GM10847 (cell line): ENCODE data around the gene KRT80.

Experiments used
- POLR2A ChIP-seq: IDR thresholded peaks from 2 replicates; pipeline ENCODE4 v1.6.1; 2011; ENCODE audit not compliant: insufficient read length; ENCODE audit errors: extremely low read depth

KRT80 gene

DNA sequence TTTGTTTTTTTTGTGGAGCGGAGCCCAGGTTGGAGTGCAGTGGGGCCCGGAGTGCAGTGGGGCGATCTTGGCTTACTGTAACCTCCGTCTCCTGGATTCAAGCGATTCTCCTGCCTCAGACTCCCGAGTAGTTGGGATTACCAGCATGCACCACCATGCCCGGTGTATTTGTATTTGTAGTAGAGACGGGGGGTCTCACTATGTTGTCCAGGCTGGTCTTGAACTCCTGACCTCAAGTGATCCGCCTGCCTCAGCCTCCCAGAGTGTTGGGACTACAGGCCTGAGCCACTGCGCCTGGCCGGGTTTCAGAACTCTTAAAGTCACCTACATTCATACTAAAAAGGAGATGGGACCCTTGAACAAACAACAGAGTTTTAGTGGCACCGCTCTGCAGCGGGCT is 52.7 kb downstream of the KRT80 start:
- no peak for TF ChIP-seq POLR2A

DNA sequence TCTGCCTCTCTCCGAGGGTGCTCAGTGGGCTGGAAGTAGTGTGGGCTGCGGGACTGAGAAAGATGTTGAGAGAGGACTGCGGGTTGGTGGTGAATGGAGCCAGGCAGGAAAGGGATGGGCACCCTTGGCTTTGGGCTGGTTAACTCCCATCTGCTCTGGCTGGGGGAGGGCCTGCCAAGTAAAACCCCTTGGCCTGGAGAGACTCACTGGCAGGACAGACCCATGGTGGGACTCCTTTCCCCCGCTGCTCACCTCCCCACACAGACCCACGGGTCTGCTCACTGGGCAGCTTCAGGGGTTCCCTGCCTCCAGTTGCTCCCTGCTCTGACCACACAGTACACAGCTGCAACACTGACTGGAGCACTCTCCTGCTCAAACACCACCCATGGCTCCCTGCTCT is 54.1 kb downstream of the KRT80 start:
- no peak for TF ChIP-seq POLR2A

DNA sequence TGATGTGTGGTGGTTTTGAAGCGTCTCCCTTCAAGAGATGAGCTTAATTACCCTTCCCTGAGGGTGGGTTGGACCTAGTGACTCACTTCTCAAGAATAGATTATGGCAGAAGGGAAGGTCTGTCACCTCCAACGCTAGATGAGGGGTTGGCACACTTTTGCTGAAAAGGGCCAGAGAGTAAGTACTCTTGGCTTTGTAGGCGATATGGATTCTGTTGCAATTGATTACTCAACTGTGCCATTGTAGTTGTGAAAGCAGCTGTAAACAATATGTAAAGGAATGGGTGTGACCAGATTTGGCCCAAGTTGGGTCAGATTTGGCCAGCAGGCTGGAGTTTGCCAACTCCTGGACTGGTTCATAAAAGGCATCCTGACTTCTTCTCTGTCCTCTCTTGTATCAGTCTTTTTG is 59.1 kb downstream of the KRT80 start:
- no peak for TF ChIP-seq POLR2A

DNA sequence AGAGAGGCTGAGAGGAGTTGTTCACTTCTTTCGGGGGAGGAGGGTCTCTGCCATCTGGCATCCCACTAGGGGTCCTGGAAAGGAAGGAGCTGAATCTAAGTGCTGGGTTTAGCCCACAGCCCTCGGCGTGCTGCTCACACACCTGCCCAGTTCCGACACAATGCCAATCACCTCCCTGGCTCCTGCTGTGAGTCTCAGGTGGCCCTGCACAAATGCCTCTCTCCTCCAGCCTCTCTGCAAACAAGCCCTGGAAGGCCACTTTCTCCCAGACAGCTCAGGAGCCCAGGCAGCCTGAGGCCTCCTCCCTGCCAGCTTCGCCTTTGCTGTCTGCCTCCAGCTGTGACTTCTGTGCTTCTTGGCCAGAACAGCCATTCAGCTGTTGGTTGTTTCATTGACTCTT is 61.1 kb downstream of the KRT80 start:
- TF ChIP-seq POLR2A, result no peak

DNA sequence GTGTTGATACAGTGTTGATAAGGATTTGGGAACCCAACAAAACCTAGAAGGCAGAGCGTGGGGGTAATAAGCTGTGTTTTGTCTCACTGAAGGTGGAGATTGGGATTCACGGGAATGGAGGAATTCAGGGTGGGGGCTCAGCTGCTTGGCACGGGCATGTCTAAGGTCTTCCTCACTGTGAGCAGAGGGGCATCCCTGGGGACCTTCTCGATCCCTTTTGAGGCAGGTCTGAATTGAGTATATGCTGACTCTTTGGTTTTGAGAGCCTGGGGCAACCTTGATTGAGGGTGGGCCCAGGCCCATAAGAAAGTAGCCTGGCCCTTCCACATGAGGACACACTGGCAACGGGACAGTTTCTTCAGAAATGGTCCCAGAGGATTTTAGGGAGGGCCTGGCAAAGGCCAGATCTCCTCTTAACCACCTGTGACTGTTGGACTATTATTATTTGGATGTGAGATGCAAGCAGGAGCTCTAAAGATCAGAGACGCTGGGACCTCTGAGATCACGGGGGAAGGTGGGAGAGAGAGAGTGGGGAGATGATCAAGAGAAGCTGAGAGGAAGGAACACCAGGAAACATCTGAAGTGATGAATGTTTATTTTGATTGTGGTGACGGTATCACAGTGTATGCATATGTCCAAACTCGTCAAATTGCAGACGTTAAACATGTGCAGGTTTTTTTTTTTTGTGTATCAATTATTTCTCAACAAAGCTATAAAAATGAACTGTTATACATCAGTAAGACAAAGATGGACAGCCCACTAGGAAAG is 63.9 kb downstream of the KRT80 start:
- no peak for TF ChIP-seq POLR2A

DNA sequence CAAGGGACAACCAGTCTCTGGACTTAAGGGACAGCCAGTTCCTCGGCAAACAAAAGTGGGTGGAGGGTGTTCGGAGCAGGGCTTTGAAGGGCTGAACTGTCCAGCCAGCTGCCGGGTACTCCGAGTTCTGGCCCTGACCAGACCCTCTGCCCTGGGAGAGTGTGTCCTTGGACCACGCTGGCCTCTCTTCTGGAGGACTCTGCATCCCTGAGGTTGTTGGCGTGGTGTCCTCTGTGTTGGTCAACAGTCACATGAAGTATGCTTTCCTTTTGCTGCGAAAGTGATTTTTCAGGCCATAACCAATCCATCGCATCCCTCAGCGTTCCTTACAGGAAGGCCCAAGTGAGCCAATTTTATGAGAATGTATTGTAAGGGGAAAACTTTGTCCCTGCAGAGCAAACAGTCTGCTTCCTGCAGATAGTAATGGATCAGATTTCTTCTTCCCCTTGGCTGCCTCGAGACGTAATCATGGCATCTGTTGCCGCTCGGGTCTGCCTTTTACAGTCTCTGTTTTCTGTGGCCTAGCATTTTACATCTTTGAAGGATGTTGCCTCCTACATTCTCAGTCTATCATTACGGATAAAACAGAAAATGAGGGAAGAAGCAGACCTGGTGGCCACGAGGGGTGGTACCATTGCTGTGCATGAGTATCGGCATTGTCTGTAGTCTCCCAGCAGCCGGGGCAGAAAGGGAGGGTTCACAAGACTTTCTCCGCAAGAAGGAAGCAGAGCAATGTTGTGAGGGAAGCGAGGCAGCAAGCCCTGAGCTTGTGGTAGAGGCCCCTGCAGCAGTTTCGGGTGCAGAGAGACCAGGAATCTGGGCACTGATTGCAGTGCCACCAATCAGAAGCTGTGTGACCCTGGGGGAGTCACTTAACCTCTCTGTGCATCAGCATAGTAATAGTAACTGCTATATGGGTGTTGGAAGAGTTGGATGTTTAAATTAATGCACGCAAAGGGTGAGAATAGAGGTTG is 64.9 kb downstream of the KRT80 start:
- TF ChIP-seq POLR2A, result no peak

DNA sequence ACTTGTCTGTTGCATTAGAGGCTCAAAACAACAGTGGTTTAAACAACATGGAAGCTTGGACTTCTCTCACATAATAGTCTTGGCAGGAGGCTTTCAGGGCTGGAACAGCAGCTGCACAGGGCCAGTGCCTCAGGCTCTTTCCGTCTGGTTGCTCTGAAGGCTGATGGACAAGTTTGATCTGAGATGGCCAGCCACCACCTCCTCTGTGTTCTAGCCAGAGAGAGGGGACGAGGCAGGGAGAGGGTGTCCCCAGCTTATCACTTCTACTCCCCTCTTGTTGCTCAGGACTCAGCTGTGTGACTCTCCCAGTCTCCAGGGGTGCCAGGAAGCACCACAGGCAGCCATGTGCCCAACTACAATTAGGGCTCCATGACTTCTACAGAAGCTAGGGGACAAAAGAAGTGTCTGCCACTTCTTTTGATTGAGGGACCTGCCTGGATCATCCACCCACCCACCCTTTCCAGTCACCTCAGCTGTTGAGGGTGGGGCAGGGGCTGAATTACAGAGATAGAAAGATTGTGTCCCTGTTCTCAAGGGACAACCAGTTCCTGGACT is 65.7 kb downstream of the KRT80 start:
- TF ChIP-seq POLR2A, result no peak

DNA sequence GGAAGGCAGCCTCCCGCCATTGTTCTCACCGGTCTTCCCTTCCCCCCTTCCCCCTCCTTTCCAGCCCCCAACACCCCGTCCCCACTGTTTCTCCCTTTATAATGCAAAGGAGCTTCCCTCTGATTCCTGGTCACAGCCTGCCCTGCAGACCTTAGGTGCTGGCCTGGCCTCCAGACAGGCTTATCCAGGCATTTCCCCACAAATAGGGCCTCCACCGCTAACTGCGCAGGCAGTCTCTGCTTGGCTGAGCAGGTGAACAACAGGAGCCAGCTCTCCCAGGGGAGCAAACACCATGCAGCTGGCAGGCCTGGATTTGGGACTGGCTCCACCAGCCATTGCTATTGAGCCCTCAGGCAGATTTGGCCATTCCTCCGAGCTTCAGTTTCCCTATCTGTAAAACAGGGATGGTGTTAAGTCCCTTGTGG is 66.3 kb downstream of the KRT80 start:
- TF ChIP-seq POLR2A, result no peak

DNA sequence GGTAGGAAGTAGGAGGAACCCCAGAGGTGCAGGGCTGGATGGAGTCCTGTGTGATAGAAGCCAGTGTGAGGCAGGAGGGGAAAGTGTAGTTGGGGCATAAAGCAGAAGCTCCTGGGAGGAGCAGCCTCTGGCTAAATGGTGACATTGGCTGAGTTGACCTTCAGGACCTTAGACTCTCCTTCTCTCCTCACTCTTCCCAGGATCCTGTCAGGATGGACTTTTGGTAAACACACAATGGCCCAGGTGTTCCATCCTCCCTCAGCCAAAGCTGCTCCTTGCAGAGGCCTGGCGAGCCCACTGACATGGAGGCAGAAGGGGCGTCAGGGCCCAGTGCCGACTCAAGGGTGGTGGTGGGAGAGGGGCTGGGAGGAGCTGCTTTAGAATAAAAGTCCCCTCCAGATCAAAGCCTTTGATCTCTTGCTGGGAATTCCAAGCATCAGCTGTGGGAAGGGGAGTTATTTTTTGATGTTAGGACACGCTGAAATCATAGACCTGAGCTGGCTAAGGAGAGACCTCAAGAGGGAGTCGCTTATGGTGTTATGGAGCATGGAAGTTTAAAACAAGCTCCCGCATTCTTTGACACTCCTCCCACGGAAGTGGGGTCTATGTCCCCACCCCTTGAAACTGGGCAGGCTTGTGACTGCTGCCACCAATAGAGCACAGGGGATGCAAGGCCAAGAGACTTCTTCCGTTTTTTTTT is 68.2 kb downstream of the KRT80 start:
- TF ChIP-seq POLR2A, result no peak

DNA sequence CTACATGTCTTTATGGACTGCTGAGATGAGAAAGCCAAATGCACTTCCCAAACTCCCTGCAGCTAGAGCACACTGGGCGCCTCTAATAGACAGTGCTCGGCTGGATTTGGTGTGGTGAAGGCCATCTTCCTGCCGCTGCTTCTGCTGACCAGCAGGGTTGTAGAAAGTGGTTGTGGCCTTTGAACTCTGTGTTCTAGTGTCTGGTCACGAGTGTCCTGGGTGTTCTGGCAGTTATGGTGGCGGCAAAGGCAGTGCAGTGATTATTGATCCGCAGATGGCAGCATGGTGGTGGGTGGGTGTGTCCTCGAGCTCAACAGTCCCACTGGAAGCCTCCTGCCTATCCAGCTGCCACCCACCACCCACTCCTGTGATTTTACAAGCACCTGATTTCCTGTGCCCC is 68.9 kb downstream of the KRT80 start:
- TF ChIP-seq POLR2A, result no peak

DNA sequence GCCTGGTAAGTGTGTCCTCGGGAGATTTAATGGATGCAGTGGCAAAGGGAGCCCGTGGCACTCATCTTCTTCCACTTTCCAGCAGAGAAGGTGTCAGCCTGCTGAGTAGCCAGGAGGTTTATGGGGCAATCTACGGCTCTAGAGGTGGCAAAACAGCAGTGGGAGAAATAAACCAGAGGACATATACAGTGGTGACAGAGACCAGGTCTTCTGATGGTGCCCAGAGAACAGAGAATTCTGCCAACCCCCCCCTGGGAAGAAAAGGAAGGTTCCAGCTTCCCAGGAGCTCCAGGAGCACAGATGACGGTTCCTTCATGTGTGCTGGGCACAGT is 69.3 kb downstream of the KRT80 start:
- no peak for TF ChIP-seq POLR2A

DNA sequence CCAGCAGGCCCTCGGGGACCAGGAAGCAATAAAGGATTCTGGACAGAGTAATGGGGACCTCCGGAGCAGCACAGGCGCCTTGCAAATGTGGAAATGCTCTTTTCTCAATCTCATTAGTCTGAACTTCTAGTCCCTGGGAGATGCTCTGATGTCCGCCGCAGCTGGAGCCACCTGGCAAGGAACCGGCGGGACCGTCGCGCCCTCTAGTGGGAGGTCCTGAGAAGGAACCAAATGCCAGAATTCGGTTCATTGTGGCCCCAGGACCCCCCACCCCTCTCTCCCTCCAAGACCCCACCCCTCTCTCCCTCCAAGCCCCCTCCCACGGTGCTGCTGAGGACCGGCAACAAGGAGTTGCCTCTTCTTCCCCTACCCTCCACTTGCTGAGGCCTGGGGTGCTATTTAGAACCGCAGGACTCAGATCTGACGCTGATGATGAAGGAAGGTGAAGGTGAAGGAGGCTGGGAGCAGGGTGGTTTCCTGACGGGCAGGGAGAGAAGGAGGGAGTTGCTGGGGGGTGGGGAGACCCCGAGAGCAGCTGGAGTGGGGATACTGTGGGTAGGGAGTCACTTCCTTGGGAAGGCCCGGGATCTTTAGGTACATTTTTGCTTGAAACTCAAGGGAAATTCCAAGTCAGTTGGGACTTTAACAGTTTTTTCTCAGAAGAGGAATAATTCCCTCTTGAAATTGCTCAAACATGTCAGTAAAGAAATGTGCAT is 69.8 kb downstream of the KRT80 start:
- no peak for TF ChIP-seq POLR2A

DNA sequence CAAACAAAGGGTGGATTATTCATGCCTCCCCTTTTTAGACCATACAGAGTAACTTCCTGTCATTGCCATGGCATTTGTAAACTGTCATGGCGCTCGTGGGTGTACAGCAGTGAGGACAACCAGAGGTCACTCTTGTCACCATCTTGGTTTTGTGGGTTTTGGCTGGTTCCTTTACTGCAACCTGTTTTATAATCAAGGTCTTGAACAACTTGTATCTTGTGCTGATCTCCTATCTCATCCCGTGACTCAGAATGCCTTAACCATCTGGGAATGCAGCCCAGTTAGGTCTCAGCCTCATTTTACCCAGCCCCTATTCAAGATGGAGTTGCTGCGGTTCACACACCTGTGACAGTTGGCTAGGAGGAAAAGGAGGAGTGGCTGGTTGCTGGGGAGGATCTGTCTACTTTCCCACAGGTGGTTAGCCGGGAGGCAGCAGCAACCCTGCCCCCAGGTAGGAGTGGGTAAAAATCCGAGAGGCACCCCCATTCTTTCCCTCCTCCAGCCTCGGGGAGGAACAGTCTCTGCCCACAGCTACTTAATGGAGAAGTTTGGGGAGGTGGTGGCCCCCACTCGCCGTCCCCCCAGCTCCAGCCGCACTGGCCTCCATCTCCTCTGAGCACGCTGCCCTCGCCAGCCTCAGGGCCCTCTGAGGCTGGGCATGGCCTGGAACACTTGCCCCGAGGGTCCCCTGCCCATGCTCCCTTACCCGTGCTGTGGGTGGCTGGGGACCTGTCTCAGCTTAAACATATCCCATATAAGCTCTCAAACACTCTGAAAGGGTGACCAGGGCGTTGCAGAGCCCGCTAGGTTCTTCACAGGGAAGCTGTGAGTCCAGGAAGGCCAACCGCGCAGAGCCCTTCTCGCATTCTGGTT is 70.6 kb downstream of the KRT80 start:
- no peak for TF ChIP-seq POLR2A

DNA sequence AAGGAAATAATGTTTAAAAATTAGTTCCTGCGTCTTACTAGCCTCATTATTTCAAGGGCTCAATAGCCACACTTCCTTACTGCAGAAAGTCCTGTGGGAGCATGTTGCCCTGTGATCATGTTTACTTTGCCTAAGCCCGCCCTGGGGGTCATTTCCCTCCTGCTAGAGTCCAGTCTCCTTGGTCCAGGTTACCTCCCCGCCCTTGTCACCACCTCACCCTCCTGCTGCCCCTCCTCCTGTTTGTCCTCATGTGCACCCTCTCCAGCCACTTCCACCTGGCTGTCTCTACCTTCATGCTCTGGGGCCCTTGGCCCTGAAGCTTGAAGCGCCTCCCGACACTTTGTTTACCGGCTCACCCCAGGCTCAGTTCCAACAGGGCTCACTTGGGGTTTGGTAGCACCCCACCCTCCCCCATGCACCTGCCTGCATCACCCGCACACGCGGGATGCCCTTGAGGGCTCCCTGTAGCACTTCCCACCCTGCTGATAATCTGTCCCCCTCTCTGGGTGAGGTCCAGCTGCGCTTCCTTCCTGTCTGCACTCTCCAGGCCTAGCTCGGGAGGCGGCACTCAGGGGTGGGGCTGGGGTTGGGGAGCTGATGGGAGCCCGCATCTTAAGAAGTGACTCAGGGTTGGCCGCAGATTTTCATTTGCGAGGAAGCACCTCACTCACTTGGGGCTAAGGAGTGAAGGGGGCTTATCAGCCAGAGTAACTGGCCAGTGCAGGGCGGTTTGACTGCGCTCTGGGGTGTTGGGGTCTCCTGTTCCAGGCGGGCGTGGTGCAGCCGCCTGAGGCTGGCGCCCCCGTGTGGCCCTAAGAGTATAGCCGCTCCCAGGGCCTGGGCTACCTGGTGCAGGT is 72.2 kb downstream of the KRT80 start:
- no peak for TF ChIP-seq POLR2A
